H9 (cell line): Measurements from ENCODE around the gene FFAR3. TPM values are rescaled to one million over a fixed set of nuclear protein-coding genes. Genes with fewer than 3 reads are reported as not detected.

Experiments used
- DNase-seq: peaks from one replicate; pipeline ENCODE4 v3.0.0-alpha.2; 2017
- H2AFZ ChIP-seq: one replicate; pipeline ENCODE4 v1.6.1; 2013; ENCODE audit warnings: mild to moderate bottlenecking, low read length, control low read depth, moderate library complexity
- H2AK5ac ChIP-seq: 2 replicates; pipeline ENCODE4 v1.6.1; 2013; ENCODE audit warnings: low read length, control low read depth, mixed read lengths; ENCODE audit not compliant: insufficient read length
- H2BK120ac ChIP-seq: one replicate; pipeline ENCODE4 v1.6.1; 2013; ENCODE audit warnings: low read depth, mild to moderate bottlenecking, low read length, control low read depth, inconsistent platforms; ENCODE audit not compliant: poor library complexity, severe bottlenecking
- H2BK12ac ChIP-seq: 2 replicates; pipeline ENCODE4 v1.6.1; 2013; ENCODE audit warnings: low read length, control low read depth, mixed read lengths, low read depth; ENCODE audit not compliant: insufficient read length
- H2BK15ac ChIP-seq: 2 replicates; pipeline ENCODE4 v1.6.1; 2013; ENCODE audit warnings: low read depth, low read length, control low read depth
- H2BK20ac ChIP-seq: one replicate; pipeline ENCODE4 v1.6.1; 2013; ENCODE audit warnings: low read depth, mild to moderate bottlenecking, low read length, control low read depth, inconsistent platforms; ENCODE audit not compliant: poor library complexity, severe bottlenecking
- H2BK5ac ChIP-seq: 2 replicates; pipeline ENCODE4 v1.6.1; 2013; ENCODE audit warnings: low read length, control low read depth, mixed read lengths; ENCODE audit not compliant: insufficient read length
- H3K14ac ChIP-seq: 2 replicates; pipeline ENCODE4 v1.6.1; 2013; ENCODE audit warnings: low read length, control low read depth; ENCODE audit not compliant: insufficient read depth
- H3K18ac ChIP-seq: 2 replicates; pipeline ENCODE4 v1.6.1; 2013; ENCODE audit warnings: low read depth, mild to moderate bottlenecking, mixed read lengths, low read length, control low read depth; ENCODE audit not compliant: insufficient read length
- H3K23ac ChIP-seq: 2 replicates; pipeline ENCODE4 v1.6.1; 2013; ENCODE audit warnings: low read length, control low read depth, mixed read lengths, low read depth; ENCODE audit not compliant: insufficient read length
- H3K23me2 ChIP-seq: 2 replicates; pipeline ENCODE4 v1.6.1; 2013; ENCODE audit warnings: low read depth, mild to moderate bottlenecking, mixed read lengths, low read length, control low read depth; ENCODE audit not compliant: insufficient read length, poor library complexity, severe bottlenecking
- H3K27ac ChIP-seq: 2 replicates; pipeline ENCODE4 v1.5.1; 2013; ENCODE audit warnings: low read length, control low read depth, mixed read lengths, low read depth; ENCODE audit not compliant: insufficient read length
- H3K27me3 ChIP-seq: 2 replicates; pipeline ENCODE4 v1.6.1; 2013; ENCODE audit warnings: low read length, control low read depth, inconsistent platforms; ENCODE audit not compliant: insufficient read depth
- H3K4ac ChIP-seq: 2 replicates; pipeline ENCODE4 v1.6.1; 2013; ENCODE audit warnings: low read depth, mild to moderate bottlenecking, control low read depth, inconsistent platforms, low read length, moderate library complexity
- H3K4me1 ChIP-seq: 2 replicates; pipeline ENCODE4 v1.6.1; 2013; ENCODE audit warnings: low read length, control low read depth, inconsistent platforms; ENCODE audit not compliant: insufficient read depth
- H3K4me2 ChIP-seq: 2 replicates; pipeline ENCODE4 v1.6.1; 2013; ENCODE audit warnings: low read length, control low read depth, mixed read lengths; ENCODE audit not compliant: insufficient read length, insufficient read depth
- H3K56ac ChIP-seq: 2 replicates; pipeline ENCODE4 v1.6.1; 2013; ENCODE audit warnings: low read depth, mild to moderate bottlenecking, mixed read lengths, low read length, control low read depth; ENCODE audit not compliant: insufficient read length
- H3K79me1 ChIP-seq: 2 replicates; pipeline ENCODE4 v1.6.1; 2013; ENCODE audit warnings: low read depth, mild to moderate bottlenecking, moderate library complexity, low read length, control low read depth, inconsistent platforms; ENCODE audit not compliant: insufficient read depth, poor library complexity, severe bottlenecking
- H3K79me2 ChIP-seq: 2 replicates; pipeline ENCODE4 v1.6.1; 2013; ENCODE audit warnings: low read length, control low read depth, inconsistent platforms; ENCODE audit not compliant: insufficient read depth
- H3K9ac ChIP-seq: 2 replicates; pipeline ENCODE4 v1.6.1; 2013; ENCODE audit warnings: low read length, control low read depth, mixed read lengths; ENCODE audit not compliant: insufficient read length; ENCODE audit errors: extremely low read depth
- H3K9me3 ChIP-seq: one replicate; pipeline ENCODE4 v1.6.1; 2013; ENCODE audit warnings: low read depth, low read length, inconsistent platforms; ENCODE audit not compliant: control insufficient read depth
- H3T11ph ChIP-seq: one replicate; pipeline ENCODE4 v1.6.1; 2013; ENCODE audit warnings: mild to moderate bottlenecking, low read length, control low read depth, inconsistent platforms
- H4K20me1 ChIP-seq: one replicate; pipeline ENCODE4 v1.6.1; 2013; ENCODE audit not compliant: control insufficient read depth, insufficient read length, insufficient read depth
- H4K5ac ChIP-seq: 2 replicates; pipeline ENCODE4 v1.6.1; 2013; ENCODE audit warnings: low read depth, mild to moderate bottlenecking, mixed read lengths, low read length, control low read depth; ENCODE audit not compliant: insufficient read length
- H4K8ac ChIP-seq: replicated peaks from 2 replicates; pipeline ENCODE4 v1.6.1; 2013; ENCODE audit warnings: low read length, control low read depth, mixed read lengths, low read depth; ENCODE audit not compliant: insufficient read length
- H4K91ac ChIP-seq: 2 replicates; pipeline ENCODE4 v1.6.1; 2013; ENCODE audit warnings: low read depth, mild to moderate bottlenecking, moderate library complexity, mixed read lengths, low read length, control low read depth; ENCODE audit not compliant: insufficient read length
- H3K27ac Mint-ChIP-seq, 3 experiments: 2 replicates in 2 of 3; 3 replicates in 1 of 3; pipeline ENCODE4 v1.8.0; 2020 to 2021; ENCODE audit warnings: mixed read lengths in 3 of 3, mild to moderate bottlenecking in 1 of 3, moderate library complexity in 1 of 3
- H3K27me3 Mint-ChIP-seq: 2 replicates; pipeline ENCODE4 v1.8.0; 2021; ENCODE audit warnings: low read depth, mild to moderate bottlenecking, moderate library complexity, mixed read lengths
- H3K36me3 Mint-ChIP-seq, 3 experiments: 2 replicates in 2 of 3; 3 replicates in 1 of 3; pipeline ENCODE4 v1.8.0; 2020 to 2021; ENCODE audit warnings: low read depth in 3 of 3, mixed read lengths in 3 of 3; ENCODE audit not compliant: insufficient read depth in 1 of 3
- H3K4me1 Mint-ChIP-seq, 2 experiments: 2 replicates each; pipeline ENCODE4 v1.8.0; 2020; ENCODE audit warnings: mixed read lengths in 2 of 2
- H3K4me3 Mint-ChIP-seq, 2 experiments: 2 replicates in 1 of 2; 3 replicates in 1 of 2; pipeline ENCODE4 v1.8.0; 2020 to 2021; ENCODE audit warnings: mild to moderate bottlenecking in 2 of 2, mixed read lengths in 2 of 2, moderate library complexity in 1 of 2
- H3K9me3 Mint-ChIP-seq, 2 experiments: 2 replicates in 1 of 2; 3 replicates in 1 of 2; pipeline ENCODE4 v1.8.0; 2020; ENCODE audit warnings: mild to moderate bottlenecking in 2 of 2, mixed read lengths in 2 of 2, moderate library complexity in 1 of 2
- CTCF ChIP-seq: fragments of 200-600 bp; sonication (generic); conservative IDR thresholded peaks from 3 replicates; pipeline ENCODE4 v1.8.0; 2021; ENCODE audit warnings: antibody characterized with exemption, mild to moderate bottlenecking
- WGBS: extraction: QIAGEN DNeasy Blood & Tissue Kit; methylation state at CpG from one replicate; pipeline ENCODE4 v1.1.7; 2013; ENCODE audit warnings: missing lambda C conversion rate, low lambda C conversion rate, mixed read lengths; ENCODE audit not compliant: insufficient read length; ENCODE audit errors: extremely low coverage; 5-methylcytosine and 5-hydroxymethylcytosine counted together
- total RNA-seq: library from RNA; stranded (reverse); gene quantifications from 2 replicates; pipeline ENCODE4 v1.2.1, GENCODE V29; 2021

FFAR3 gene
- total RNA-seq, 1 experiment from 2014 or later = not detected

GRCh38 chr19:35331551-35332214 is 26.6 kb upstream of the FFAR3 start:
- H4K5ac ChIP-seq = no peak overlapping the region
- H3K23ac ChIP-seq = no peak overlapping the region
- no peak overlapping the region for H2BK15ac ChIP-seq
- no peak overlapping the region for H3K14ac ChIP-seq
- Mint-ChIP-seq H3K27ac (no peak overlapping the region), H3K36me3 (no peaks in the 10 kb centered on the region), H3K4me1 (peaks cover 10 to 12% of the 10 kb centered on the region in 2 experiments), H3K9me3 (no peaks in the 10 kb centered on the region), H3K4me3 (no peak overlapping the region), H3K27me3 (peaks cover 5% of the 10 kb centered on the region)
- H4K20me1 ChIP-seq = no peaks in the 10 kb centered on the region
- H3K79me2 ChIP-seq = no peaks in the 10 kb centered on the region
- H2AFZ ChIP-seq = no peak overlapping the region
- no peak for TF ChIP-seq CTCF
- H3K18ac ChIP-seq = no peak overlapping the region
- H2BK5ac ChIP-seq = no peak overlapping the region
- H2BK120ac ChIP-seq = no peak overlapping the region
- H3K4me1 ChIP-seq = peaks cover 9% of the 10 kb centered on the region; the same call in 1 of the 2 replicates
- no peak overlapping the region for H4K8ac ChIP-seq
- no peaks in the 10 kb centered on the region for H3K79me1 ChIP-seq
- no peak for DNase-seq
- no peaks in the 10 kb centered on the region for H3K23me2 ChIP-seq
- no peak overlapping the region for H3K9ac ChIP-seq
- H3T11ph ChIP-seq = no peak overlapping the region
- H3K56ac ChIP-seq = no peak overlapping the region
- no peak overlapping the region for H3K4me2 ChIP-seq
- no peak overlapping the region for H3K27ac ChIP-seq
- no peak overlapping the region for H3K4ac ChIP-seq
- no peaks in the 10 kb centered on the region for H3K27me3 ChIP-seq
- no peak overlapping the region for H2BK20ac ChIP-seq
- no peak overlapping the region for H2AK5ac ChIP-seq
- H3K9me3 ChIP-seq = no peaks in the 10 kb centered on the region
- no CpG with 5 or more reads among the region's 14 CpGs for WGBS
- H4K91ac ChIP-seq = no peak overlapping the region
- H2BK12ac ChIP-seq = no peak overlapping the region
